DMS153 (cell line): Measurements from ENCODE around the gene PFN2.

Experiments used
- DNase-seq: peaks from one replicate; lab custom pipeline; 2025; lab: John Stamatoyannopoulos, UW

PFN2 gene

GRCh38 chr3:149917124-149917667 lies 53.5 kb downstream of the PFN2 start:
- no peak for DNase-seq
